ENCODE results near the gene CPA1.

The CPA1 gene

DNA sequence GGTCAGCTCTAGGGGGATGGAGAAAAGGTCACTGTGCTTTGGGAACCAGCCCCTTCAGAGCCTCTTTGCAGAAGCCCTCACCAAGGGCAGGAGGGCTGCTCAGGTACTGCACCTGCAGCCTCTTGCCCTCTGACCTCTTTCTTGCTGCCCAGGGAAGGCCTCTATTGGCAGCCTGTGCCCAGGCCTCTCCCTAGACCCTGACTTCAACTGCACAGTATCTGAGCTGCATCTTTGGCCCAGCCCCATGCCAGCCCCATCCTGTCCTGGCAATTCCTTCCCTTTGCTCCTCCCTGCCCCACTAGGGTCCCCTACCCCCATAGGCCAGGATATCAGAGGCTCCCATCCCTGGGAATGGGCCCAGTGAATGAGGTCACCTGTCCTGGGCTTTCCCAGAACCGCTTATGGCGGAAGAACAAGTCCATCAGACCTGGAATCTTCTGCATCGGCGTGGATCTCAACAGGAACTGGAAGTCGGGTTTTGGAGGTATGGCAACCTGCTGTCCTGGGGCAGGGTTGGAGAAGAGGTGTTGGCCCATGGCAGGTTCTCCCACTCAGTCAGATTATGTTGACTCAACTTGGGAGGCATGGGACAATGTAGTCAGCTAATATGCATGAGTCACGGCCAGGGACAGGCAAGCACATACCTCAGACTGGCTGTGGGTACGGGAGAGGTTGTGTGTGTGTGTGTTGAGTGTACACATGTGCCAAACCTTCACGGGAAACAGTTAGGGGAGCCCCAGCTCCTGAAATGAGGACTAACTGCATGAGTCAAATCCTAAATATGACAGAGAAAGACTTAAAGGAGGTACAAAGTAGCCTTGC, 17.1 kb upstream of the CPA1 start:
- no peak for DNase-seq
- ATAC-seq (replicated peaks) = peak; percentile 27 to 38
- Mint-ChIP-seq H3K9me3 (peaks cover 8 to 18% of the 10 kb centered on the region in 2 donors), H3K27ac (no peak overlapping the region), H3K4me3 (no peak overlapping the region), H3K4me1 (no peaks in the 10 kb centered on the region), H3K36me3 (no peaks in the 10 kb centered on the region), H3K27me3 (no peaks in the 10 kb centered on the region)

DNA sequence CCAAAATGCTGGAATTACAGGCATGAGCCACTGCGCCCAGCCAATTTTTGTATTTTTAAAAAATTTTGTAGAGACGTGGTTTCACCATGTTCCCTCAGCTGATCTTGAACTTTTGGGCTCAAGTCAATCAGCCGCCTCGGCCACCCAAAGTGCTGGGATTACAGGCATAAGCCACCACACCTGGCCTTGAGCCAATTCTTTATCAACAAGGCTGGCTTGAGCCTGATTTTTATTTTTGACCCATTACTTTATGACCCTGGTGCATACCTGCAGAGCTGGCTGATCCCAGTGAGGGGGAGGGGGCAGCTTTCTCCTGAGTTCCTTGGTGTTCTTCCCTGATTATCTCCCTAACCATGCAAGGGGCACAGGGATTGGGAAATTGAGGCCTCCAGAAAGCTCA, 15.8 kb upstream of the CPA1 start:
- H3K27ac Mint-ChIP-seq = no peak overlapping the region
- no peaks in the 10 kb centered on the region for H3K36me3 Mint-ChIP-seq
- no peak overlapping the region for H3K4me3 Mint-ChIP-seq
- no peaks in the 10 kb centered on the region for H3K27me3 Mint-ChIP-seq
- no peak for ATAC-seq (replicated peaks)
- DNase-seq = no peak
- H3K4me1 Mint-ChIP-seq = no peaks in the 10 kb centered on the region
- H3K9me3 Mint-ChIP-seq = peaks cover 4 to 7% of the 10 kb centered on the region in 2 donors

DNA sequence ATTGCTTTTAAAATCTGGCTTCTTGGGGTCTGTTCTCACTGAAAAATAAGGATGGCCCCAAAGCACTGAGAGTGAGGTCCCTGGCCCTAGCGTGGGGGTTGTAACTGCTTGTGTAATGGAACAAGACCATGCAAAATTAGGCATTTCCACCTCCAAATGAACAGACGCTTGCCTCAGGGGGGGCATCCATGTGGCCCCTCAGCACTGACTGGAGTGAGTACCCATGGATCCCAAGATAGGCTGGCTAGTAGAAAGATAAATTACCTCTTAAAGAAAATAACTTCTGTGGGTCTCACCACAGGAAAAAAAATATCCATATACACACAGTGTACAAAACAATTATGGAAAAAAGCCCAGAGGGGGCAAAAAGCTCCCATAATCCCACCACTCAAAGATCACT, 15.2 kb upstream of the CPA1 start:
- Mint-ChIP-seq H3K36me3 (no peaks in the 10 kb centered on the region), H3K9me3 (peaks cover 4% of the 10 kb centered on the region in 2 donors), H3K27ac (no peak overlapping the region), H3K27me3 (no peaks in the 10 kb centered on the region), H3K4me1 (no peaks in the 10 kb centered on the region), H3K4me3 (no peak overlapping the region)
- DNase-seq = no peak
- ATAC-seq (replicated peaks) = no peak

DNA sequence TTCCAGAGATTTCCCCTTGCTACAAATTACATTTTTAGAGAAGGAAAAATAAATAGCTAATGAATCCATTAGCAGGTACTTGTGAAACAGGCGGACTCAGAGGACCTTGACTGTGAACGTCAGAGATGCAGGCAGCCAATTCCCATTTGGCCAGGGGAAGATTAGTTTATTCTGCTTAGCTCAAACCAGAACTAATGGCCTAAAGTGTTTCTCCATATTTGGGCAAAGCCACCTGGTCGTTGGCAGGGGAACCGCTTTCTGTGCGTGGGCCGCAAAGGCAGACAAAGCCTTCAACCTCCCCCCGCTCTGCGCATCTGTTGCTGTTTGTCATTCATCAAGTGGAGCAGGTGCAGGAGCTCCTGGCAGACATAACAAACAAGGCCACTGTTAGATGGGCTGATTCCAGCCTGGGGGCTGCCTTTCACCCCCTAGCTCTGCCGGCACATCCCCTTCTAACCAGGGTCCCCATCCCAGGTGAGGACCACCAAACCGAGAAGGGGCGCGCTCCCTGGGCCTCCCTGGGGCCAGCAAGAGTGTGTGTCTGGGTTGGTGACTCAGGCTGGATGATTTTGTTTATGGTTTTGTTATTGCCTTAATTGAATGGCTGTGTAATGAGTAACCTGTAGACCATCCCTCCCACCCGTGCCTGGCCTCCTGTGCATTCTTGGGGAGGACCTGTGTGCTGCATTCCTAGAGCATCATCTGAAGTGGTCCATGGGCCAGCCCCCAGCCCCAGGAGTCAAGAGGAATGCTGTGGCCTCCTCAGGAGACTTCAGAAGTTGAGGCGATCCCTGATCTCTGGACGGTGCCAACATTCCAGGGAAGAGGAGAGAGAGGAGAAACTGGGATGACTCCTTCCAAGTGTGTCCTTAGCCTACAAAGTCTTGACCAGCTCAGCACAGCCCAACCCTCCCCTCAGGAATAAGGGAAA, 14.5 kb upstream of the CPA1 start:
- DNase-seq = no peak
- Mint-ChIP-seq H3K9me3 (peaks cover 0 to under 1% of the 10 kb centered on the region in 2 donors), H3K4me1 (no peaks in the 10 kb centered on the region), H3K36me3 (no peaks in the 10 kb centered on the region), H3K27me3 (no peaks in the 10 kb centered on the region), H3K4me3 (no peak overlapping the region), H3K27ac (no peak overlapping the region)
- peak; percentile 18 to 21 for ATAC-seq (replicated peaks)

DNA sequence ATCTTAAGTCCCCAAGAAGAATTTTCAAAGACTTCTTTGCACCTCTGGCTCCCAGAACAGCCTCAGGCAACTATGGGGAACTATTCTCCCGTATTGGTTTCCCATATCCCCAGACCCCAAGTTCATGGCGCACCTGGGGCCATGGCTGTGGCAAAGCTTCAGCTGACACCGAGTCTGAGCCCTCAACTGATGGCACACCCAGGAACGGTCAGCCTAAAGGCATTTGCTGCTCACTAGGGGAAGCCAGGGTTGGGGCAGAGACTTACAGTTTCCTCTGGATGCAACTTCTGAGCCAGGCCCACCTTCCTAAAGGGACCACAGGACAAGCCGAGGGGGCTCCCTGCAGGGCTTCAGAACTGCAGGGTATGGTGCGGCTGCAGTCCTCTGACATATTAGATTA, 13.7 kb upstream of the CPA1 start:
- Mint-ChIP-seq H3K9me3 (no peaks in the 10 kb centered on the region), H3K4me1 (no peaks in the 10 kb centered on the region), H3K36me3 (no peaks in the 10 kb centered on the region), H3K4me3 (no peak overlapping the region), H3K27ac (no peak overlapping the region), H3K27me3 (no peaks in the 10 kb centered on the region)
- DNase-seq (no peak), ATAC-seq (replicated peaks) (no peak)

DNA sequence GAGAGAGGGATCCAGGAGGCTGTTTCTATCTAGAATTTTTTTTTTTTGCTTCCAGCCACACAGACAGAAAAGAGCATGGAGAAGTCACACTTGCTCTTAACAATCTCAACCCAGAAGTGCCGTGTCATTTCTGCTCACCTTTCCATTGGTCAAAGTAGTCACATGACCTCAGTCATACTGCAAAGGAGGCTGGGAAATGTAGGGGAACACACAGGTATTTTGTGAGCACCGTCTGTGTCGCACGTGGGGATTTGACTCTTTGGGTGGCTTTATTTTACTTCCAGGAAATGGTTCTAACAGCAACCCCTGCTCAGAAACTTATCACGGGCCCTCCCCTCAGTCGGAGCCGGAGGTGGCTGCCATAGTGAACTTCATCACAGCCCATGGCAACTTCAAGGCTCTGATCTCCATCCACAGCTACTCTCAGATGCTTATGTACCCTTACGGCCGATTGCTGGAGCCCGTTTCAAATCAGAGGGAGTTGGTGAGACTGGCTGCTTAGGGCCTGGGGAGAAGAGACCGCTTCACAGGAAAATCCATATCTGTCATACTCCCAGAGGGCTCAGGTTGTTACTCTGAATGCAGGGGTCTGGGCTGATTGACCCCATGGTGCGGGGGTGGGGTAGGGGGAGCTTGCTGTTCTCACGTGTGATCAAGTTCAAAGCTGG, 13.1 kb upstream of the CPA1 start:
- DNase-seq = no peak
- ATAC-seq (replicated peaks) = no peak
- H3K4me1 Mint-ChIP-seq = no peaks in the 10 kb centered on the region
- H3K9me3 Mint-ChIP-seq = no peaks in the 10 kb centered on the region
- no peak overlapping the region for H3K4me3 Mint-ChIP-seq
- no peaks in the 10 kb centered on the region for H3K36me3 Mint-ChIP-seq
- H3K27me3 Mint-ChIP-seq = no peaks in the 10 kb centered on the region
- H3K27ac Mint-ChIP-seq = no peak overlapping the region

DNA sequence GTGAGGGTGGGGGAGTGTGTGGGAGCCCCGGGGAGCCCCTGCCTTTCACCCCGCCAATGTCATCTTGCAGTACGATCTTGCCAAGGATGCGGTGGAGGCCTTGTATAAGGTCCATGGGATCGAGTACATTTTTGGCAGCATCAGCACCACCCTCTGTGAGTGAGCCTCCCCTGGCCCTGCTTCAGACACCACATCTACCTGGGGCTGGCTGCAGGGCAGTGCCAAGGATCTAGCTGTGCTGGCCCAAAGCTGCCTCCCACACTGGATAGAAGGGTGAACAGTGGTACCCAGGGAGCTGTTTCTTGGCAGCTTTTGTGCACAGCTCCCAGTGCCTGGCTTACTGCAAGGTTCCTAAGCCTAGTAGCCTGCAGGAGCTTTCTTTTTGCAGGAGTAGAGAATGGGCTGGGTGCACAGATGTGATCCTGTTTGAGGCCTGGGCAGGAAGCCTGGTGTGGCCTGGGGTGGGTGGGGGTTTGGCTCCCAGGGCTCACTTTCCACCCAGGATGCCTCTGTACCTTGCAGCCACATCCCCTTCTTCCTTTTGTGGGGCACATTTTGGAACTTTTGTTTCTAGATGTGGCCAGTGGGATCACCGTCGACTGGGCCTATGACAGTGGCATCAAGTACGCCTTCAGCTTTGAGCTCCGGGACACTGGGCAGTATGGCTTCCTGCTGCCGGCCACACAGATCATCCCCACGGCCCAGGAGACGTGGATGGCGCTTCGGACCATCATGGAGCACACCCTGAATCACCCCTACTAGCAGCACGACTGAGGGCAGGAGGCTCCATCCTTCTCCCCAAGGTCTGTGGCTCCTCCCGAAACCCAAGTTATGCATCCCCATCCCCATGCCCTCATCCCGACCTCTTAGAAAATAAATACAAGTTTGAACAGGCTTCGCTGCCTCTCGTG, 12.2 kb upstream of the CPA1 start:
- no peak overlapping the region for H3K4me3 Mint-ChIP-seq
- H3K27ac Mint-ChIP-seq = no peak overlapping the region
- ATAC-seq (replicated peaks) = no peak
- no peaks in the 10 kb centered on the region for H3K4me1 Mint-ChIP-seq
- no peak for DNase-seq
- H3K9me3 Mint-ChIP-seq = no peaks in the 10 kb centered on the region
- H3K27me3 Mint-ChIP-seq = no peaks in the 10 kb centered on the region
- H3K36me3 Mint-ChIP-seq = no peaks in the 10 kb centered on the region

DNA sequence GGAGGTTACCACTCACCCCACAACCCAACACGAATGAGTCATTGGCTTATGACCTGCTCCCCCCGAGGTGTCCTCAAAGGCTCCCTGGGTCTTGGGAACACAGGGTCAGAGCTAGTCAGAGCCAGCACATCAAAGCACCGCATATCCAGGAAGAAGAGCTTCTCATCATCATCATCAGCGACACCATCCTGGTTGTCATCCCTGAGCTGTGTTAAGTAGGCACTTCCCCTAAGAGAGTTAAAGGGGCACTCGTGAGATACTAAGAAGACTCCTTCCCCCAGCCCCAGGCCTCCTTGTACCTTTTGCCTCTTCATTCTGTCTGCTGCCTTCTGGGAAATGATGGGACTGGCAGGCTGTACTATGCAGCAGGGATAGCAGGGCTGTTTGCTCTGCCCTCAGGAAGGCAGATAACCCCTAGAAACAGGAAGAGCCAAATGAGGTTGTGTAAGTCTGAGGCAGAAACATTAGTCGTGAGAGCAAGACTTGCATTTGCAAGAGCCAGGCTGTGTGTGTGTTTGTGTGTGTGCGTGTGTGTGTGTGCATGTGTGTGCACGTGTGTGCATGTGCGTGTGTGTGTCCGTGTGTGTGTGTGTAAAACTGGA, 11.1 kb upstream of the CPA1 start:
- H3K27me3 Mint-ChIP-seq = no peaks in the 10 kb centered on the region
- DNase-seq (no peak), ATAC-seq (replicated peaks) (no peak)
- no peak overlapping the region for H3K27ac Mint-ChIP-seq
- H3K9me3 Mint-ChIP-seq = no peaks in the 10 kb centered on the region
- H3K36me3 Mint-ChIP-seq = no peaks in the 10 kb centered on the region
- no peak overlapping the region for H3K4me3 Mint-ChIP-seq
- no peaks in the 10 kb centered on the region for H3K4me1 Mint-ChIP-seq

DNA sequence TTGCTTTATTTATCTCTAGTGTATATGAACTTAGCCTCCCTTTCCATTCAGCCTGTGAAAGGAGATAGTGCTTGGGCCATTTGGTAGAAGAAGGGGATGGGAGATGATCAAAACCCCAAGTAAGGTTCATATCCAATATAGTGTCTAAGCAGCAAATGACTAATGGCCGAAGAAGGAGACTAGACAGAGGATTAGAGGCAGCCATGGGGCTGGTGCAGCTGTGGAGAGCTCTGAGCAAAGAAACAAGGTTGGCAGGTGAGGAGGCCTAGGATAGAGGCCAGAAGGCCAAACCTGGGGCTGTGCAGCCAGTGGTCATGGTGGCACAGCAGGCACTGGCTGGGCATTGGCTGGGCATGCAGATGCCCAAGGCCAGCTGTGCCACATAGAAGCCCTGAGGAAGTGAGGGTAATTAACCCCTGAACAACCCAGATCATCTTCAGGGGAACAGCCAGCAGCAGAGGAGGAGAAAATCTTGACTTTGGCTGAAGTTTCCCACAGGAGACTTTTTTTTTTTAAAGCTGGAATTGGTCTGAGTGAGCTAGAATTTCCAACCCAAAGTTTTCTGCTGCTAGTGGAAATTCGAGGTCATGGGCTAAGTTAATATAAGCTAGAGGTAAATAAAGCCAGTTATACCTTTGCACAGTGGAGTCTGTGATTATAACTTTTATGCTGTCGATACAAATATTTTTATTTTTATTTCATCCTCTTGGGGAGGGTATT, 10.3 kb upstream of the CPA1 start:
- ATAC-seq (replicated peaks) (no peak), DNase-seq (no peak)
- Mint-ChIP-seq H3K4me3 (no peak overlapping the region), H3K27ac (no peak overlapping the region), H3K36me3 (no peaks in the 10 kb centered on the region), H3K4me1 (no peaks in the 10 kb centered on the region), H3K9me3 (peaks cover under 1 to 1% of the 10 kb centered on the region in 2 donors), H3K27me3 (no peaks in the 10 kb centered on the region)

DNA sequence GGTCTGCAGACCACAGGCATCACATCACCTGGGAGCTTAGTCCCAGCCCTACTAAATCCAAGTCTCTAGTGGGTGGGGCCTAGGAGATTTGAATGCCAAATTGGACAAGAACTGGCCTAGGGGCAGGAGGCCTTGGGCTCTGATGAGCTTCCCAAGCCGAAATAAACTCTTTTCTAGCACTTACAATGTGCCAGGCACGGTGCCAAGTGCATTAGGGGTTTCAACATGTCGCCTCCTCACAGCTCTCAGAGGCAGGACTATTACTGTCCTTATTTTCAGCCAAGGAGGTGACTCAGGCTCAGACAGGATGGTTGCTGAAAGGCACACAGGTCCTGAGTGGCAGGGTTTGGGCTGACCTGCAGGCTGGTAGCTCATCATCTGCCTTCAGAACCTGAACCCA, 9.2 kb upstream of the CPA1 start:
- Mint-ChIP-seq H3K27me3 (no peaks in the 10 kb centered on the region), H3K4me1 (no peaks in the 10 kb centered on the region), H3K4me3 (no peak overlapping the region), H3K9me3 (peaks cover 5 to 6% of the 10 kb centered on the region in 2 donors), H3K27ac (no peak overlapping the region), H3K36me3 (no peaks in the 10 kb centered on the region)
- DNase-seq (no peak), ATAC-seq (replicated peaks) (no peak)

DNA sequence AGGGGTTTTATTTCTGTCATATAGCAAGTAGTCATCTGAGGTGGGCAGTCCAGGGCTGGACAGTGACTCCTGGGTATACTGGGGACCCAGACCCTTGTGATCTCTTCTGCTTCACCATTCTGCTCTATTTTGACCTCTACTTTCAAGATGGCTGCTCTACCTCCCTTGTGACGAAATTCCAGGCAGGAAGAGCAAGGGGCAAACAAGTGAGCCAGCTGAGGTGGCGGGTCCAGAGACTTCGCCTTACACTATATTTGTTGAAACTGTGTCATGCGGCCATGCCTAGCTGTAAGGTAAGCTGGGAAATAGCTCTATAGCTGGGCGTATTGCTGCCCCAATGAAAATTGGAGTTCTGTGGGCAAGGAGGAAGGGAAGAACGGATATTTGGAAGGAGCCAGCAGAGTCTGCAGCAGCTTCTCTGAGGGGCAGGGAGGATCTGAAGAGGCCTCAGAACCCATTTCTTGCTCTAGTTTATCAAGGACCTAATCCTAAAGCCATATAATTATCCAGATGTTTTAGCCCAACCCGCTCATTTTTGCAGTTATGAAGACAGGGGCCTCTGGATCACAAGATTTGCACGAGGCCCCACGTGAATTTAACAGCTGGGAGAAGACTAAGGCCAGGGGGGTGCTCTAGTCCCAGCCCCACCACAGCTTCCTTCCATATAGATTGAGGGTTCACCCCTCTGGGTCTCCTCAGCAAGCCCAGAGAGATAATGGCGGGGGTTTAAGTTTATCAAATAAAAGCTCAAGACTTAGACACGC, 7.7 kb upstream of the CPA1 start:
- H3K4me3 Mint-ChIP-seq = no peak overlapping the region
- H3K9me3 Mint-ChIP-seq = peaks cover 10 to 12% of the 10 kb centered on the region in 2 donors
- H3K27me3 Mint-ChIP-seq = no peaks in the 10 kb centered on the region
- no peak for DNase-seq
- no peaks in the 10 kb centered on the region for H3K4me1 Mint-ChIP-seq
- no peaks in the 10 kb centered on the region for H3K36me3 Mint-ChIP-seq
- H3K27ac Mint-ChIP-seq = no peak overlapping the region
- ATAC-seq (replicated peaks) = no peak

DNA sequence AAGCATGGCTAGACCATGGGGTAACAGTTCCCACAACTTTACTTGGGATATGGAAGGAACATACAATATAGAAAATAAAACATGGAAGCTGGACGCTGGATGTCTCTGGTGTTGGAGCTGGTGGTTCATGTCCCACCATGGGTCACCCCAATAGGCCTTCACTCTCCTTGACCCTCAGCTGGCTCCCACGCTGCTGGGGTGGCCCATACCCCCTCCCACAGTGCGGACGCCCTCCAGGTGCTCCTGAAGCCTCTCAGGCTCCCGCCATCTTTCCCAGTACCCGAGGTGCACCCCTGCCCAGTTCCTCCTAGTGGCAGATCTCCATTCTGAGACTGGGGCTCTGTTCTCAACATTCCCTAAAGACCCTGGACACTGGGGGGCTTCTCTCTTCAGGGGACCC, 5.8 kb upstream of the CPA1 start:
- Mint-ChIP-seq H3K36me3 (no peaks in the 10 kb centered on the region), H3K4me3 (no peak overlapping the region), H3K27ac (no peak overlapping the region), H3K9me3 (peaks cover 10 to 12% of the 10 kb centered on the region in 2 donors), H3K4me1 (no peaks in the 10 kb centered on the region), H3K27me3 (no peaks in the 10 kb centered on the region)
- ATAC-seq (replicated peaks) (no peak), DNase-seq (no peak)
